Retinal pigment epithelial cell (primary cell): ENCODE results near the gene SLC2A4RG.

ENCODE experiments used
- DNase-seq: peaks from one replicate; pipeline ENCODE4 v3.0.0-alpha.2; 2010; ENCODE audit warnings: low read depth
- H3K4me3 ChIP-seq: 2 replicates; pipeline ENCODE4 v1.5.1; 2011; ENCODE audit warnings: mild to moderate bottlenecking, low read length, control low read depth, moderate library complexity
- CTCF ChIP-seq: conservative IDR thresholded peaks from 2 replicates; pipeline ENCODE4 v1.5.1; 2011; ENCODE audit warnings: low read depth, low read length, control low read depth, inconsistent platforms

The SLC2A4RG gene

GRCh38 chr20:63767456-63767855 is 27.9 kb downstream of the SLC2A4RG start:
- DNase-seq: no peak
- no peak for TF ChIP-seq CTCF
- no peak overlapping the region for H3K4me3 ChIP-seq

- DNase-seq: no peak
- no peak for TF ChIP-seq CTCF
- H3K4me3 ChIP-seq: no peak overlapping the region
These were observed 28.3 kb downstream of the SLC2A4RG start for GRCh38 chr20:63767886-63768285.

- no peak for TF ChIP-seq CTCF
- DNase-seq: no peak
- H3K4me3 ChIP-seq: no peak overlapping the region
These were observed 29.3 kb downstream of the SLC2A4RG start for GRCh38 chr20:63768591-63769515.

- DNase-seq: no peak
- no peak overlapping the region for H3K4me3 ChIP-seq
- TF ChIP-seq CTCF: no peak
These were observed 30.4 kb downstream of the SLC2A4RG start for GRCh38 chr20:63769891-63770474.

GRCh38 chr20:63771046-63771707 is 31.6 kb downstream of the SLC2A4RG start:
- DNase-seq: no peak
- no peak overlapping the region for H3K4me3 ChIP-seq
- TF ChIP-seq CTCF: no peak

- H3K4me3 ChIP-seq: no peak overlapping the region
- DNase-seq: no peak
- no peak for TF ChIP-seq CTCF
These were observed 33.4 kb downstream of the SLC2A4RG start for GRCh38 chr20:63772781-63773518.
